Loucy (cell line): ENCODE measurements around the gene TMEM121.
"Not testable (repeated sequence)": the region's sequence is repeated elsewhere in the genome, so short reads cannot be mapped to it uniquely, and the experiment has no call there.

Experiments used
- CTCF ChIP-seq: fragments of 200-600 bp; sonication (generic); conservative IDR thresholded peaks from 2 replicates; pipeline ENCODE4 v1.5.1; 2014; ENCODE audit warnings: mild to moderate bottlenecking, antibody characterized with exemption, low read length
- EZH2phosphoT487 ChIP-seq: fragments of 200-600 bp; IDR thresholded peaks from 2 replicates; pipeline ENCODE4 v1.6.1; 2018; ENCODE audit warnings: antibody characterized with exemption, mild to moderate bottlenecking, moderate library complexity, borderline replicate concordance

GRCh38 chr14:105564536-105564935 lies 38.2 kb downstream of the TMEM121 start:
- not testable (repeated sequence) for TF ChIP-seq CTCF, EZH2phosphoT487
